B cell (primary cell): ENCODE data around the gene DUSP5. TPM values are rescaled to one million over a fixed set of nuclear protein-coding genes. Genes with fewer than 3 reads are reported as not detected.

Experiments used
- ATAC-seq: fragments of 200-7000 bp; cut with Tn5 transposase; one replicate; pipeline ENCODE4 v1.10.0; 2021; ENCODE audit warnings: low read depth, mild to moderate bottlenecking, moderate number of reproducible peaks, moderate library complexity
- CTCF ChIA-PET: fragments of 350-600 bp; sonication (Branson Sonifier 250); formaldehyde crosslinking; loops from one replicate; lab custom pipeline; 2021; ENCODE audit warnings: antibody characterized with exemption, inconsistent platforms; lab: Charles Lee
- POLR2A ChIA-PET: fragments of 350-600 bp; sonication (Branson Sonifier 250); formaldehyde crosslinking; loops from one replicate; lab custom pipeline; 2021; ENCODE audit warnings: antibody characterized with exemption; lab: Charles Lee
- DNase-seq: peaks from one replicate; pipeline ENCODE4 v3.0.0; 2013
- H2AFZ ChIP-seq: 2 replicates; pipeline ENCODE4 v1.6.1; 2012; ENCODE audit warnings: mild to moderate bottlenecking, low read depth, low read length; ENCODE audit not compliant: insufficient read depth, poor library complexity, severe bottlenecking
- H3K27ac ChIP-seq, 2 donors: 1 replicate in 1 of 2; 2 replicates in 1 of 2; pipeline ENCODE4 v1.5.1; 2012 to 2013; ENCODE audit warnings: low read length in 2 of 2, mild to moderate bottlenecking in 2 of 2, moderate library complexity in 1 of 2
- H3K27me3 ChIP-seq, 4 experiments: fragments of 200-600 bp in 1 of 4; sonication (generic) in 1 of 4; replicated peaks in 1 of 4; 1 replicate in 2 of 4; 2 replicates in 2 of 4; pipeline versions ENCODE4 v1.6.1 to v1.7.0; 2013 to 2016; ENCODE audit warnings: low read length in 3 of 4, mild to moderate bottlenecking in 2 of 4, mixed read lengths in 1 of 4, moderate library complexity in 1 of 4; ENCODE audit not compliant: insufficient read depth in 4 of 4, control insufficient read depth in 3 of 4; ENCODE audit errors: control extremely low read depth in 1 of 4
- H3K36me3 ChIP-seq, 2 experiments: replicated peaks in 1 of 2; 1 replicate in 1 of 2; 2 replicates in 1 of 2; pipeline versions ENCODE4 v1.6.1 to v1.7.1; 2013; ENCODE audit warnings: low read length in 1 of 2; ENCODE audit not compliant: insufficient read depth in 2 of 2, control insufficient read depth in 1 of 2; ENCODE audit errors: control extremely low read depth in 1 of 2, extremely low read depth in 1 of 2
- H3K4me1 ChIP-seq, 2 donors: fragments of 200-600 bp in 1 of 2; sonication (generic) in 1 of 2; 1 replicate in 1 of 2; 2 replicates in 1 of 2; pipeline versions ENCODE4 v1.5.1 to v1.6.1; 2013 to 2017; ENCODE audit warnings: low read length in 2 of 2; ENCODE audit not compliant: control insufficient read depth in 2 of 2, insufficient read depth in 2 of 2
- H3K4me2 ChIP-seq: replicated peaks from 2 replicates; pipeline ENCODE3; 2012; ENCODE audit warnings: mild to moderate bottlenecking, low read depth, low read length; ENCODE audit not compliant: poor library complexity, severe bottlenecking
- H3K4me3 ChIP-seq, 5 experiments: fragments of 200-600 bp in 1 of 5; sonication (generic) in 1 of 5; 1 replicate in 3 of 5; 2 replicates in 2 of 5; pipeline versions ENCODE4 v1.5.1 to v1.7.0; 2011 to 2016; ENCODE audit warnings: low read length in 4 of 5, mild to moderate bottlenecking in 4 of 5, low read depth in 2 of 5, control low read depth in 1 of 5, moderate library complexity in 1 of 5; ENCODE audit not compliant: insufficient read depth in 1 of 5; ENCODE audit errors: control extremely low read depth in 1 of 5, extremely low read depth in 1 of 5
- H3K79me2 ChIP-seq: fragments of 200-600 bp; sonication (generic); one replicate; pipeline ENCODE4 v1.6.0; 2016; ENCODE audit warnings: low read length; ENCODE audit not compliant: control insufficient read depth, insufficient read depth
- H3K9ac ChIP-seq: fragments of 200-600 bp; sonication (generic); 2 replicates; pipeline ENCODE4 v1.6.1; 2017; ENCODE audit warnings: mild to moderate bottlenecking, low read length, moderate library complexity
- H3K9me3 ChIP-seq, 3 donors: one replicate each; pipeline versions ENCODE4 v1.6.1 to v1.7.1; 2013; ENCODE audit warnings: low read length in 2 of 3; ENCODE audit not compliant: control insufficient read depth in 2 of 3, insufficient read depth in 1 of 3; ENCODE audit errors: control extremely low read depth in 1 of 3
- H4K20me1 ChIP-seq: 2 replicates; pipeline ENCODE4 v1.6.0; 2012; ENCODE audit warnings: mild to moderate bottlenecking, low read length; ENCODE audit not compliant: insufficient read depth, control insufficient read depth, poor library complexity, severe bottlenecking
- H3K27ac Mint-ChIP-seq: one replicate; pipeline ENCODE4 v1.8.0; 2021; ENCODE audit warnings: mixed read lengths
- H3K27me3 Mint-ChIP-seq: one replicate; pipeline ENCODE4 v1.8.0; 2021; ENCODE audit warnings: mixed read lengths
- H3K4me1 Mint-ChIP-seq: one replicate; pipeline ENCODE4 v1.8.0; 2021; ENCODE audit warnings: mixed read lengths
- H3K4me3 Mint-ChIP-seq: one replicate; pipeline ENCODE4 v1.8.0; 2021; ENCODE audit warnings: mixed read lengths
- H3K9me3 Mint-ChIP-seq: one replicate; pipeline ENCODE4 v1.8.0; 2022; ENCODE audit warnings: mixed read lengths; ENCODE audit not compliant: insufficient read depth
- EZH2 ChIP-seq: IDR thresholded peaks from 2 replicates; pipeline ENCODE4 v1.6.1; 2012; ENCODE audit warnings: borderline replicate concordance, low read depth, mild to moderate bottlenecking, moderate library complexity, low read length; ENCODE audit not compliant: insufficient read depth, poor library complexity, severe bottlenecking
- WGBS: methylation state at CpG from one replicate; pipeline ENCODE4 v1.1.5; 2013; ENCODE audit warnings: missing lambda C conversion rate; ENCODE audit not compliant: insufficient coverage; 5-methylcytosine and 5-hydroxymethylcytosine counted together
- intact Hi-C: fragments of 100-400 bp; cut with micrococcal nuclease; formaldehyde crosslinking; loops from one replicate; pipeline ENCODE4 v1.10.0; 2022
- polyA plus RNA-seq: library from polyadenylated mRNA; depleted of rRNA; stranded (reverse); fragments of >200 nt; gene quantifications from 2 replicates; pipeline ENCODE4 v1.2.3, GENCODE V29; 2012
- total RNA-seq, 2 donors: library from RNA; stranded (reverse); fragments of 120-200 nt in 1 of 2; gene quantifications; 1 replicate in 1 of 2; 2 replicates in 1 of 2; pipeline versions ENCODE4 v1.2.3 to v1.2.4, GENCODE V29; 2013 to 2022
- TF ChIP-seq, protein P1 (sequence below): fragments of 200-600 bp; IDR thresholded peaks from one replicate; pipeline ENCODE4 v1.8.0; 2022; ENCODE audit warnings: antibody characterized with exemption, mild to moderate bottlenecking

DUSP5 gene
- total and polyA plus RNA-seq, 2 donors (not counting 1 experiment from before 2014, with no cell fraction given), result 10.0 to 71.0 TPM

DNA sequence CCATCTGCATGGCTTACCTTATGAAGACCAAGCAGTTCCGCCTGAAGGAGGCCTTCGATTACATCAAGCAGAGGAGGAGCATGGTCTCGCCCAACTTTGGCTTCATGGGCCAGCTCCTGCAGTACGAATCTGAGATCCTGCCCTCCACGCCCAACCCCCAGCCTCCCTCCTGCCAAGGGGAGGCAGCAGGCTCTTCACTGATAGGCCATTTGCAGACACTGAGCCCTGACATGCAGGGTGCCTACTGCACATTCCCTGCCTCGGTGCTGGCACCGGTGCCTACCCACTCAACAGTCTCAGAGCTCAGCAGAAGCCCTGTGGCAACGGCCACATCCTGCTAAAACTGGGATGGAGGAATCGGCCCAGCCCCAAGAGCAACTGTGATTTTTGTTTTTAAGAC, 12.4 kb downstream of the DUSP5 start:
- H3K4me3 ChIP-seq, result no peak overlapping the region
- H3K4me3 Mint-ChIP-seq, result no peak overlapping the region
- POLR2A ChIA-PET, result no interaction called here
- no peak overlapping the region for H3K27ac ChIP-seq
- no peak overlapping the region for H3K27ac Mint-ChIP-seq
- peaks cover 5 to 6% of the 10 kb centered on the region in 2 donors for H3K4me1 ChIP-seq
- no peak overlapping the region for H2AFZ ChIP-seq
- no peaks in the 10 kb centered on the region for H3K9me3 ChIP-seq
- H3K4me2 ChIP-seq, result no peak overlapping the region
- H4K20me1 ChIP-seq, result no peaks in the 10 kb centered on the region
- H3K9me3 Mint-ChIP-seq, result no peaks in the 10 kb centered on the region
- no peaks in the 10 kb centered on the region for H3K27me3 Mint-ChIP-seq
- CTCF ChIA-PET, result interaction anchor here (0.6 kb wide), 1 partner anchor 59 kb away, joined by 4 read pairs; no protein-coding TSS in a partner anchor
- TF ChIP-seq, protein P1, sequence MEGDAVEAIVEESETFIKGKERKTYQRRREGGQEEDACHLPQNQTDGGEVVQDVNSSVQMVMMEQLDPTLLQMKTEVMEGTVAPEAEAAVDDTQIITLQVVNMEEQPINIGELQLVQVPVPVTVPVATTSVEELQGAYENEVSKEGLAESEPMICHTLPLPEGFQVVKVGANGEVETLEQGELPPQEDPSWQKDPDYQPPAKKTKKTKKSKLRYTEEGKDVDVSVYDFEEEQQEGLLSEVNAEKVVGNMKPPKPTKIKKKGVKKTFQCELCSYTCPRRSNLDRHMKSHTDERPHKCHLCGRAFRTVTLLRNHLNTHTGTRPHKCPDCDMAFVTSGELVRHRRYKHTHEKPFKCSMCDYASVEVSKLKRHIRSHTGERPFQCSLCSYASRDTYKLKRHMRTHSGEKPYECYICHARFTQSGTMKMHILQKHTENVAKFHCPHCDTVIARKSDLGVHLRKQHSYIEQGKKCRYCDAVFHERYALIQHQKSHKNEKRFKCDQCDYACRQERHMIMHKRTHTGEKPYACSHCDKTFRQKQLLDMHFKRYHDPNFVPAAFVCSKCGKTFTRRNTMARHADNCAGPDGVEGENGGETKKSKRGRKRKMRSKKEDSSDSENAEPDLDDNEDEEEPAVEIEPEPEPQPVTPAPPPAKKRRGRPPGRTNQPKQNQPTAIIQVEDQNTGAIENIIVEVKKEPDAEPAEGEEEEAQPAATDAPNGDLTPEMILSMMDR, result no peak
- TF ChIP-seq EZH2, result no peak
- H3K79me2 ChIP-seq, result peaks cover 10% of the 10 kb centered on the region
- H3K27me3 ChIP-seq, result no peaks in the 10 kb centered on the region
- peaks cover 15% of the 10 kb centered on the region for H3K4me1 Mint-ChIP-seq
- H3K9ac ChIP-seq, result no peak overlapping the region
- intact Hi-C loops, result no loop called here
- WGBS, result 97% methylated on average over 9 of the region's 9 CpGs
- ATAC-seq, result no peak
- DNase-seq, result no peak
- H3K36me3 ChIP-seq, result peaks cover 0 to 8% of the 10 kb centered on the region in 2 experiments

DNA sequence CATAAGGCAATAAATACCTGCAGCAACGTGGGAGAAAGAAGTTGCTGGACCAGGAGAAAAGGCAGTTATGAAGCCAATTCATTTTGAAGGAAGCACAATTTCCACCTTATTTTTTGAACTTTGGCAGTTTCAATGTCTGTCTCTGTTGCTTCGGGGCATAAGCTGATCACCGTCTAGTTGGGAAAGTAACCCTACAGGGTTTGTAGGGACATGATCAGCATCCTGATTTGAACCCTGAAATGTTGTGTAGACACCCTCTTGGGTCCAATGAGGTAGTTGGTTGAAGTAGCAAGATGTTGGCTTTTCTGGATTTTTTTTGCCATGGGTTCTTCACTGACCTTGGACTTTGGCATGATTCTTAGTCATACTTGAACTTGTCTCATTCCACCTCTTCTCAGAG, 13.0 kb downstream of the DUSP5 start:
- no peak overlapping the region for H2AFZ ChIP-seq
- DNase-seq (no peak), ATAC-seq (no peak)
- H3K79me2 ChIP-seq, result peaks cover 10% of the 10 kb centered on the region
- Mint-ChIP-seq H3K4me3 (no peak overlapping the region), H3K27me3 (no peaks in the 10 kb centered on the region), H3K27ac (no peak overlapping the region), H3K9me3 (no peaks in the 10 kb centered on the region), H3K4me1 (peaks cover 11% of the 10 kb centered on the region)
- ChIA-PET CTCF (interaction anchor here (0.6 kb wide), 1 partner anchor 59 kb away, joined by 4 read pairs; no protein-coding TSS in a partner anchor), POLR2A (no interaction called here)
- H3K27me3 ChIP-seq, result no peaks in the 10 kb centered on the region
- no peak overlapping the region for H3K4me3 ChIP-seq
- intact Hi-C loops, result no loop called here
- no peak overlapping the region for H3K4me2 ChIP-seq
- peaks cover 0 to 8% of the 10 kb centered on the region in 2 experiments for H3K36me3 ChIP-seq
- no peaks in the 10 kb centered on the region for H3K4me1 ChIP-seq
- no peaks in the 10 kb centered on the region for H3K9me3 ChIP-seq
- H4K20me1 ChIP-seq, result no peaks in the 10 kb centered on the region
- no peak overlapping the region for H3K27ac ChIP-seq
- no CpG with 5 or more reads among the region's 3 CpGs for WGBS
- H3K9ac ChIP-seq, result no peak overlapping the region
- TF ChIP-seq EZH2, result no peak
- TF ChIP-seq, protein P1, result no peak
